ENCODE results near the gene NEURL1B.

DNA sequence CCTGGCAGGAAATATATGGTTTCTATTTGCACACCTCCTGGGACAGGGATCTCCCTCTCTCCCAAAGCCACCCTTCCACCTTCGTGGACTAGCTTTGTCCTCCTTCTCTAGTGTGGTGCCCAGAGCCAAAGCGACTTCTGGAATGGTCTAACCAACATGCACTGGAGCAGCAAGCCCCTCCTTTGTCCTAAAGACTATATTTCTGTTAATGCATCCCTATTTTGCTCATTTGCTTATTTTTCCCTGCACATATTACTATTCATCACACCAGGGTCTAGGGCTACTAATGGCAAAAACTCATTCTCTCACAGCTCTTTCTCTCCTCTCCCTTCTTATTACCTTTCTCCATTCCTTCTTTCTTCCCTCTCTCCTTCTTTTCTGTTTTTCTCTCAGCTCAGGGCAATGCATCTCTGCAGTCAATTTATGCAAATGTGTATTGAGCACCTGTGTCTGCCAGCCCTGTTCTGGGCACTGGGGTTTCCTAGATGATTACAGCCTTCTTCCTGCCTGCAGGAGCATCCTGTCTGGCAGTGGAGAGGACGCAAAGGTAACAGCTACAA lies 2.8 kb upstream of the NEURL1B start:
- TF ChIP-seq, protein P1, sequence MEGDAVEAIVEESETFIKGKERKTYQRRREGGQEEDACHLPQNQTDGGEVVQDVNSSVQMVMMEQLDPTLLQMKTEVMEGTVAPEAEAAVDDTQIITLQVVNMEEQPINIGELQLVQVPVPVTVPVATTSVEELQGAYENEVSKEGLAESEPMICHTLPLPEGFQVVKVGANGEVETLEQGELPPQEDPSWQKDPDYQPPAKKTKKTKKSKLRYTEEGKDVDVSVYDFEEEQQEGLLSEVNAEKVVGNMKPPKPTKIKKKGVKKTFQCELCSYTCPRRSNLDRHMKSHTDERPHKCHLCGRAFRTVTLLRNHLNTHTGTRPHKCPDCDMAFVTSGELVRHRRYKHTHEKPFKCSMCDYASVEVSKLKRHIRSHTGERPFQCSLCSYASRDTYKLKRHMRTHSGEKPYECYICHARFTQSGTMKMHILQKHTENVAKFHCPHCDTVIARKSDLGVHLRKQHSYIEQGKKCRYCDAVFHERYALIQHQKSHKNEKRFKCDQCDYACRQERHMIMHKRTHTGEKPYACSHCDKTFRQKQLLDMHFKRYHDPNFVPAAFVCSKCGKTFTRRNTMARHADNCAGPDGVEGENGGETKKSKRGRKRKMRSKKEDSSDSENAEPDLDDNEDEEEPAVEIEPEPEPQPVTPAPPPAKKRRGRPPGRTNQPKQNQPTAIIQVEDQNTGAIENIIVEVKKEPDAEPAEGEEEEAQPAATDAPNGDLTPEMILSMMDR (IDR thresholded peaks at IDR 0.05; ENCODE audit: low read depth, low read length, missing input control) = no peak
- TF ChIP-seq GABPA (IDR thresholded peaks at IDR 0.05 in 1 of 2, conservative IDR thresholded peaks at IDR 0.05 in 1 of 2) (no peak), JUND (IDR thresholded peaks at IDR 0.05) (no peak), HNF4G (IDR thresholded peaks at IDR 0.05) (no peak), YY1 (IDR thresholded peaks at IDR 0.05) (no peak), TAF1 (conservative IDR thresholded peaks at IDR 0.05) (no peak), RAD21 (IDR thresholded peaks at IDR 0.05) (no peak)
- TF ChIP-seq, protein P2, sequence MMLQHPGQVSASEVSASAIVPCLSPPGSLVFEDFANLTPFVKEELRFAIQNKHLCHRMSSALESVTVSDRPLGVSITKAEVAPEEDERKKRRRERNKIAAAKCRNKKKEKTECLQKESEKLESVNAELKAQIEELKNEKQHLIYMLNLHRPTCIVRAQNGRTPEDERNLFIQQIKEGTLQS (IDR thresholded peaks at IDR 0.05) = no peak
- TF ChIP-seq, protein P3, sequence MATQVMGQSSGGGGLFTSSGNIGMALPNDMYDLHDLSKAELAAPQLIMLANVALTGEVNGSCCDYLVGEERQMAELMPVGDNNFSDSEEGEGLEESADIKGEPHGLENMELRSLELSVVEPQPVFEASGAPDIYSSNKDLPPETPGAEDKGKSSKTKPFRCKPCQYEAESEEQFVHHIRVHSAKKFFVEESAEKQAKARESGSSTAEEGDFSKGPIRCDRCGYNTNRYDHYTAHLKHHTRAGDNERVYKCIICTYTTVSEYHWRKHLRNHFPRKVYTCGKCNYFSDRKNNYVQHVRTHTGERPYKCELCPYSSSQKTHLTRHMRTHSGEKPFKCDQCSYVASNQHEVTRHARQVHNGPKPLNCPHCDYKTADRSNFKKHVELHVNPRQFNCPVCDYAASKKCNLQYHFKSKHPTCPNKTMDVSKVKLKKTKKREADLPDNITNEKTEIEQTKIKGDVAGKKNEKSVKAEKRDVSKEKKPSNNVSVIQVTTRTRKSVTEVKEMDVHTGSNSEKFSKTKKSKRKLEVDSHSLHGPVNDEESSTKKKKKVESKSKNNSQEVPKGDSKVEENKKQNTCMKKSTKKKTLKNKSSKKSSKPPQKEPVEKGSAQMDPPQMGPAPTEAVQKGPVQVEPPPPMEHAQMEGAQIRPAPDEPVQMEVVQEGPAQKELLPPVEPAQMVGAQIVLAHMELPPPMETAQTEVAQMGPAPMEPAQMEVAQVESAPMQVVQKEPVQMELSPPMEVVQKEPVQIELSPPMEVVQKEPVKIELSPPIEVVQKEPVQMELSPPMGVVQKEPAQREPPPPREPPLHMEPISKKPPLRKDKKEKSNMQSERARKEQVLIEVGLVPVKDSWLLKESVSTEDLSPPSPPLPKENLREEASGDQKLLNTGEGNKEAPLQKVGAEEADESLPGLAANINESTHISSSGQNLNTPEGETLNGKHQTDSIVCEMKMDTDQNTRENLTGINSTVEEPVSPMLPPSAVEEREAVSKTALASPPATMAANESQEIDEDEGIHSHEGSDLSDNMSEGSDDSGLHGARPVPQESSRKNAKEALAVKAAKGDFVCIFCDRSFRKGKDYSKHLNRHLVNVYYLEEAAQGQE (IDR thresholded peaks at IDR 0.05) = no peak
- TF ChIP-seq, protein P4, sequence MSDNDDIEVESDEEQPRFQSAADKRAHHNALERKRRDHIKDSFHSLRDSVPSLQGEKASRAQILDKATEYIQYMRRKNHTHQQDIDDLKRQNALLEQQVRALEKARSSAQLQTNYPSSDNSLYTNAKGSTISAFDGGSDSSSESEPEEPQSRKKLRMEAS (IDR thresholded peaks at IDR 0.05) = no peak
